ACC112 (cell line): ENCODE measurements around the gene C2orf92.
"Not testable (repeated sequence)": the region's sequence is repeated elsewhere in the genome, so short reads cannot be mapped to it uniquely, and the experiment has no call there.

ENCODE experiments used
- H2AFZ ChIP-seq: fragments of 200-600 bp; sonication (generic); one replicate; pipeline ENCODE4 v1.6.0; 2017; ENCODE audit warnings: antibody characterized with exemption, low read length; ENCODE audit not compliant: unreplicated experiment
- H3K27ac ChIP-seq: fragments of 200-600 bp; sonication (generic); 2 replicates; pipeline ENCODE4 v1.5.1; 2014; ENCODE audit warnings: low read depth, mild to moderate bottlenecking, antibody characterized with exemption, low read length, moderate library complexity
- H3K27me3 ChIP-seq: fragments of 200-600 bp; sonication (generic); 2 replicates; pipeline ENCODE4 v1.6.1; 2014; ENCODE audit warnings: mild to moderate bottlenecking, antibody characterized with exemption, low read length, moderate library complexity, mixed read lengths; ENCODE audit not compliant: insufficient read depth
- H3K36me3 ChIP-seq: fragments of 200-600 bp; sonication (generic); 2 replicates; pipeline ENCODE4 v1.6.1; 2016; ENCODE audit warnings: mild to moderate bottlenecking, antibody characterized with exemption, low read length, moderate library complexity, mixed read lengths; ENCODE audit not compliant: insufficient read depth
- H3K4me1 ChIP-seq: fragments of 200-600 bp; sonication (generic); one replicate; pipeline ENCODE4 v1.6.1; 2016; ENCODE audit warnings: low read length, mixed read lengths; ENCODE audit not compliant: insufficient read depth, unreplicated experiment, control insufficient read depth
- H3K4me3 ChIP-seq: fragments of 200-600 bp; sonication (generic); 2 replicates; pipeline ENCODE4 v1.5.1; 2014; ENCODE audit warnings: mild to moderate bottlenecking, low read depth, low read length
- H3K79me2 ChIP-seq: fragments of 200-600 bp; sonication (generic); one replicate; pipeline ENCODE4 v1.6.0; 2016; ENCODE audit warnings: low read length; ENCODE audit not compliant: control insufficient read depth, unreplicated experiment, insufficient read depth

C2orf92 gene

DNA sequence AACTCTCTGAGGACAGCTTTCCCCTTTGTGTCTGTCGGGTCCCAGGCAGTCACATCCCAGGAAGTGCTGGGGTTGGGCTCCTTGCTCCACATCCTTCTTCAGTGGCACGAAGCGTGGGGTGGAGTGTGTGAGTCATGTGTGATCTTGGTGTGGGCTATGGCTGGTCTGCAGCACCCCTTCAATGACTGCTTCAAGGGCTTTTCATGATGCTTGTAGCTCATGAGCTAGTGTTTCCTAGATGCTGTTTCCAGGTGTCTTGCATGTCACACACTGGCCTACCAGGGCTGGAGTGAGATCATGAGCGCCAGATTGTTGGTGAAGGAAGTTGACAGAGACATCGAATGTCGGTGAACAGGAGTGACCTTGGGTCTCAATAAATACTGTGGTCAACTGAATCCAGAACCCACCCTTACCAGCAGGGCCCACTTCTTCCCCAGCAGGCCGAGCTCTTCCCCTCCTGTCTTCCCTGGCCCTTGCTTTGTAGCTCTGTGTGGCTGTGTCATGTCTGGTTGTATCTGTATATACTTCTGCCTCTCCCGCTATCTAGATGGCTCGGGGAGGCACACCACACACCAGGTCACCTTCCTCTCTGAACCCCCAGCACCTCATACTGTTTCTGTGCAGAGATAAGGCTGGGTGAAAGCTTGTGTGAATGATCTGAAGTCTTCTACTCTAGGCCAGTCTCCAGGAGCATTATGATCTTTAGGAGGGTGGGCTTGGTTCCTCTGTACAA is 3.8 kb downstream of the C2orf92 start:
- Histone ChIP-seq H3K4me1 (no peaks in the 10 kb centered on the region), H3K27ac (no peak overlapping the region), H3K4me3 (no peak overlapping the region), H2AFZ (no peak overlapping the region), H3K36me3 (no peaks in the 10 kb centered on the region; the same call in 1 of the 2 replicates), H3K27me3 (no peaks in the 10 kb centered on the region), H3K79me2 (no peaks in the 10 kb centered on the region)

DNA sequence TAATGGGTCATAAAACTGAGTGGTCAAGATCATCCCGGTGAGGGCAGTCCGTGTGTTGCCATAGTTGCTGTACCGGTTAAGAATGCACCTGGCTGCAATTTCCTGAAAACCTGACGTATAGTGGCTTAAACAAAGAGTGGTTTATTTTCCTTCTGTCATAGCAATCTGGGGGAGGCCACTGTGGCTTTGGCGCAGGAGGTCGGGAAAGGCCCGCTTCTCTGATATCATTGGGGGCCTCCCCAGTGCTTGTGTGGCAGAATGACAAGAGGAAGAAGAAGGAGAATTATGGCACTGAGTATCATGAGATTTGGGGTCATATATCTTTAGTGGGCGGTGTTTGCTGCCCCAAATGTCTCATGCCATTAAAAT is 4.4 kb downstream of the C2orf92 start:
- H2AFZ ChIP-seq = no peak overlapping the region
- H3K36me3 ChIP-seq = no peaks in the 10 kb centered on the region; the same call in 1 of the 2 replicates
- H3K27ac ChIP-seq = no peak overlapping the region
- H3K4me3 ChIP-seq = no peak overlapping the region
- no peaks in the 10 kb centered on the region for H3K27me3 ChIP-seq
- H3K4me1 ChIP-seq = no peaks in the 10 kb centered on the region
- no peaks in the 10 kb centered on the region for H3K79me2 ChIP-seq

DNA sequence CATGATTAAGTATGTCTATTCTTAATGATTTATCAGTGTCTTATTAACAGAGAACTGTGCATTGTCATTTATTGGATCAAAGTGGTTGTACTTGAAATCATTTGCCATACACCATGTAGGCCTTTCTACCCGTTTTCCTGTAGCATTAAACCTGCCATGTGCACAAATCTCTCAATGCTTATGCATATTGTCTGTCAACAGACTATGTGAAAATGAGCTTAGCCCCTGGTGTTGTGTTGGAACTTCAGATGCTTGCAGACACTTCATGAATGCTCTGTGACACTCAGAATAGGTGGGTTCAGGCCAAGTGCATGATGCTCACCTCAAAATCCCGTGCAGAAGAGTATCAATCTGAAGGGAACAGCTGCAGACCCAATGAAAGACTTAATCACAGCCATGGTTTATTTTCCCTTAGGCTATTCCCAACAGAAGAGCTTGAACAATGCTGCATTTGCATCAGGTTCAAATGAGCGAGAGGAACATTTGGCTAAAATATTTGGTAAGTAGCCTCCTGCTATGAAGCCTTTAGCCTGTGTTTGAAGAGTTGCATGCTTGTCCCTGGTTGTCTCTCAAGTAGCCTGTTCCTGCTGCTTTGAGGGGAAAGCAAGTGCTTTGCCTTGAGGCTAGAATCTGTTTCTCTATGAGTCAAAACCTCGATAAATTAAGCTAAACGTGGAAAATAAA is 6.1 kb downstream of the C2orf92 start:
- Histone ChIP-seq H3K4me3 (no peak overlapping the region), H3K4me1 (no peaks in the 10 kb centered on the region), H3K79me2 (no peaks in the 10 kb centered on the region), H3K27me3 (no peaks in the 10 kb centered on the region), H2AFZ (no peak overlapping the region), H3K27ac (no peak overlapping the region), H3K36me3 (no peaks in the 10 kb centered on the region; the same call in 1 of the 2 replicates)

DNA sequence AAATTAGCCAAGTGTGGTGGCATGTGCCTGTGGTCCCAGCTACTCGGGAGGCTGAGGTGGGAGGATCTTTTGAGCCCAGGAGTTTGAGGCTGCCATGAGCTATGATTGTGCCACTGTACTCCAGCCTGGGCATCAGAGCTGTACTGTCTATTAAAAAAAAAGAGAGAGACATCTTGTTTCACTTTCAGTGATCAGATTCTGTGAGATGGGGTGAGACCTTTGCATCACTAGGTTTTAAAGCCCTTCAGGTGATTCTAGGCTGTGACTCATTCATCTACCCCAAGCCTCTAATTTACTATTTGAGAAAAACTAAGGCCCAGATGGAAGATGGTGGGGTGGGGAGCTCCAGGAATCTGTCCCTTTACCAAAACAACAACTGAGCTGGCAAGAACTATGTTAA is 7.1 kb downstream of the C2orf92 start:
- Histone ChIP-seq H3K4me3 (no peak overlapping the region), H2AFZ (no peak overlapping the region), H3K36me3 (no peaks in the 10 kb centered on the region; the same call in 1 of the 2 replicates), H3K27ac (no peak overlapping the region), H3K27me3 (no peaks in the 10 kb centered on the region), H3K4me1 (no peaks in the 10 kb centered on the region), H3K79me2 (no peaks in the 10 kb centered on the region)

DNA sequence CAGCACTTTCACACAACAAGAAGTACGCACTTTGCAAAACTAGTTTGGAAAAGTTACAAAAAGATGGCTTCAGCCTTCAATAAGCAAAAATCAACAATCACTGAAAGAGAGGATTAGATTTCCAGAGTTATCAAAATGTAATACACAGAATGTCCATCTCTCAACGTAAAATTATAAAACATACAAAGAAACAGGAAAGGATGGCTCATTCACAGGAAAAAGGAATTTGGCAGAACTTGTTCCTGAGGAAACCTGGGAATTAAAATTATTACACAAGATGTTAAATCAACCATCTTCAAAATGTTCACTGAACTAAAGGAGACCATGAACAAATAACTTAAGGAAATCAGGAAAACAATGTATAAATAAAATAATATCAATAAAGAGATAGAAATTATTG is 8.0 kb downstream of the C2orf92 start:
- H3K79me2 ChIP-seq = no peaks in the 10 kb centered on the region
- H3K4me1 ChIP-seq = no peaks in the 10 kb centered on the region
- H3K27me3 ChIP-seq = no peaks in the 10 kb centered on the region
- no peaks in the 10 kb centered on the region; the same call in 1 of the 2 replicates for H3K36me3 ChIP-seq
- H3K27ac ChIP-seq = no peak overlapping the region
- no peak overlapping the region for H3K4me3 ChIP-seq
- no peak overlapping the region for H2AFZ ChIP-seq

DNA sequence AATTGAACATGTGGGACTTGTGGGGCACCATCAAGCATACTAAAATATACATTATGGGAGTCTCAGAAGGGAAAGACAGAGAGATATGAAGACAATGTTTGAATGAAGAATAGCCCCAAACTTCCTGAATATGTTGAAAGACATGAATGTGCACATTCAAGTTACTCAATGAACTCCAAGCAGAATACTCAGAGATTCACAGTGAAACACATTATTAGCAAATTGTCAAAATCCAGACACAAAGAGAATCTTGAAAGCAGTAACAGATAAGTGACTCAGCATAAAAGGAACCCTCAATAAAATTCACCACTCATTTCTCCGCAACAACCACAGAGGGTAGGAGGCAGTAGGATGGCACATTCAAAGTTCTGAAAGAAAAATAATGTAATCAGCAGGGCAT is 8.8 kb downstream of the C2orf92 start:
- H3K79me2 ChIP-seq = no peaks in the 10 kb centered on the region
- H2AFZ ChIP-seq = no peak overlapping the region
- H3K4me1 ChIP-seq = no peaks in the 10 kb centered on the region

DNA sequence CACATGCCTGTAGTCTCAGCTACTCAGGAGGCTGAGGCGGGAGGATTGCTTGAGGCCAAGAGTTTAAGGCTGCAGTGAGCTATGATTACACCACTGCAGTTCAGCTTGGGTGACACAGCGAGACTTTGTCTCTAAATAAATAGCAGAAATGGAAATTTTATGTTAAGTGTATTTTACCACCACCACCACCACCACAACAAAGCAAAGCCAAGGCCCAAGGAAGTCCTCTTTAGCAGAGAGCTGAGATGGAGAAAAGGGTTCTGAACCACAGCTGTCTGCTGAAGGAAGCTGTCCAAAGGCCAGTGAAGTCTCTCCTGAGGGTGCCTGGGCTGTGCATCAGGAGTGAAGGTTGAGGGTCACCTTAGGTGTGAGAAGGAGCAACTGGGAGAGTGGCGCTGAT is 17.7 kb downstream of the C2orf92 start:
- H3K27me3 ChIP-seq, H3K27ac ChIP-seq, H3K4me1 ChIP-seq, H2AFZ ChIP-seq, H3K4me3 ChIP-seq, H3K36me3 ChIP-seq, H3K79me2 ChIP-seq: not testable (repeated sequence)

More for the DNA sequence above, 8.8 kb downstream of the C2orf92 start:
- Histone ChIP-seq H3K27me3 (no peaks in the 10 kb centered on the region), H3K27ac (no peak overlapping the region), H3K4me3 (no peak overlapping the region), H3K36me3 (no peaks in the 10 kb centered on the region; the same call in 1 of the 2 replicates)

DNA sequence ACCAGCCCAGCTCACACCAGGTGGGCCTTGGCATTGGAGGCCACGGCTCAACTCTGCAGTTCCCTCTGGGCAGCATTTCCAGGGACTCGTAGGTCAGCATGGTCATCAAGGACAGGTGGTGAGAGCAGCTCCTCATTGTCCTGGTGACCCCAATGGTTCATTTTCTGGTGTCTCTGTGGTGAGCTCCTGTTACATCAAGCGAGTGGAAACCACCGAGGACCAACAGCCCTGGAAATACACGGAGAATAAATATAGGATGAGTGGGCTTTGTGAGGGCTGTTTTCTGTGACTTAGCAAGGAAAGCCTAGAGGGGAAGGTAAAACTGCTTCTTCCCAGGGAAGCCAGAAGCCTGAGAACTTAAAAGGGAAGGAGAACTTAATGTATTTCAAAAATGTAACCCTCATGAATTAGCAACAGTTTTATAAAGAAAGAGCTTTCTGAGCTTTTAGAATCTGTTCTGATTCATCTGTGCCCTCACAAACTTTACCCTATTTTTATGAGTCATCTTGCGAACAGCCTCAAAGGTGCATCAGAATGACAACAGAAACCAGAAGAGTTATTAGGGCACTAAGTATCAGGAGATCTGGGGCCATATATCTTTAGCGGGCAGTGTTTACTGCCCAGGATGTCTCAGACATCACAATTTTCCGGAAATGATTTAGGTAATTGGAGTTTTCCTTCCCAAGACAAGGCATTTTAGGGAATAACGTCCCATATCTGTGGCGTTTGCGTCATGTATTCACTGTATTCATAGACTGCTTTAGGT is 18.7 kb downstream of the C2orf92 start:
- H2AFZ ChIP-seq = no peak overlapping the region

DNA sequence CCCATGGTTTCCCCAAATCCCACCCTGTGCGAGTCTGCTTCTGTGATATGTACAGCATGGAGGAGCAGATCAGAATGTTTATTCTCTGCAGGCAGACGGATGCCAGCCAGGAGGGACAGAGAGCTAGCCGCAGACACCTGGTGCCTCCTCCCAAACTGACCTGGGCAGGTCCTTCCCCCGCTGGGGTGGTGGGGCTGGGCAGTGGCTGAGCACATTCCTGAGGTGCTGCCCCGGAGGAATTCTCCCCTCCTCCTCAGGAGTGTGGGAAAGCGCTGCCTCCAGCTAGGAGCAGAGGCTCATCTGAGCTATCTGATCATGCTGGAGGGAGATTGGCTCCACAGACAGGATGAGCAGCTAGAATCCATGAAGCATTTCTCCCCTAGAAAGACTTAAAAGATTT is 21.7 kb downstream of the C2orf92 start:
- no peak overlapping the region for H3K27ac ChIP-seq
- no peaks in the 10 kb centered on the region for H3K36me3 ChIP-seq
- H3K4me1 ChIP-seq = peaks cover 8% of the 10 kb centered on the region
- H2AFZ ChIP-seq = no peak overlapping the region
- H3K27me3 ChIP-seq = no peaks in the 10 kb centered on the region
- H3K79me2 ChIP-seq = no peaks in the 10 kb centered on the region
- H3K4me3 ChIP-seq = no peak overlapping the region

More for the DNA sequence above, 18.7 kb downstream of the C2orf92 start:
- no peaks in the 10 kb centered on the region for H3K27me3 ChIP-seq
- H3K36me3 ChIP-seq = no peaks in the 10 kb centered on the region
- no peak overlapping the region for H3K27ac ChIP-seq
- H3K79me2 ChIP-seq = no peaks in the 10 kb centered on the region
- H3K4me1 ChIP-seq = peaks cover 8% of the 10 kb centered on the region
- no peak overlapping the region for H3K4me3 ChIP-seq

DNA sequence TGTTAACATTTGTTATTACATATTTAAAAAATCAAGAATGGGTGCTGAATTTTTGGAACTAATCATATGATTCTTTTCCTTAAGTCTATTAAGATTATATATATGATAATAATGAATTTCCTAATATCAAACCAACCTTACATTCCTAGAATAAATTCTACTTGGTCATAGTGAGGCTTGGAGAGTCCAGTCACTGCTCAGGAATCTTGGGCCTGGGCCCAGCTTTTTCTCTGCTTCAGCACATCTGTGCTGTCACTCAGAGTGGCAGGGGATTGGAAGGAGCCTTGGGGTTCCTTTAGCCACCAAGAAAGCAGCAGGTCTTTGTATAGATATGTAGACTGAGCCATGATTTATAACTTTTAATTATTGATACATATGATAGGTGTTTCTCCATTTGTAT is 24.0 kb downstream of the C2orf92 start:
- no peak overlapping the region for H3K27ac ChIP-seq
- H2AFZ ChIP-seq = no peak overlapping the region
- no peaks in the 10 kb centered on the region for H3K27me3 ChIP-seq
- no peaks in the 10 kb centered on the region for H3K36me3 ChIP-seq
- H3K4me1 ChIP-seq = peaks cover 4% of the 10 kb centered on the region
- H3K79me2 ChIP-seq = no peaks in the 10 kb centered on the region
- H3K4me3 ChIP-seq = no peak overlapping the region
